GM12878 (cell line): ENCODE data around the gene DDX46. TPM values are rescaled to one million over a fixed set of nuclear protein-coding genes. Genes with fewer than 3 reads are reported as not detected.

ENCODE experiments used
- ATAC-seq: fragments of 200-7000 bp; cut with Tn5 transposase; 3 replicates; pipeline ENCODE4 v1.9.1; 2020; ENCODE audit warnings: mild to moderate bottlenecking, moderate library complexity
- BruUV-seq: library from RNA; stranded (reverse); fragments of 400-500 nt; replicated peaks from 2 replicates; lab custom pipeline; 2021; lab: Mats Ljungman, UMichigan
- CTCF ChIA-PET: fragments of 300-600 bp; sonication (Branson Sonifier 250); formaldehyde crosslinking; extraction: SDS; loops from one replicate; lab custom pipeline; 2021; ENCODE audit warnings: inconsistent platforms; lab: Yijun Ruan, JAX
- POLR2A ChIA-PET: fragments of 350-600 bp; formaldehyde crosslinking; extraction: SDS; loops from one replicate; lab custom pipeline; 2021; ENCODE audit warnings: inconsistent platforms; lab: Charles Lee
- RAD21 ChIA-PET: fragments of 300-600 bp; sonication (Branson Sonifier 250); formaldehyde crosslinking; loops from one replicate; lab custom pipeline; 2023; ENCODE audit warnings: antibody characterized with exemption; ENCODE audit not compliant: unreplicated experiment; lab: Charles Lee
- SMC1A ChIA-PET: fragments of 300-600 bp; sonication (Branson Sonifier 250); formaldehyde crosslinking; loops from one replicate; lab custom pipeline; 2023; ENCODE audit not compliant: unreplicated experiment, uncharacterized antibody; lab: Charles Lee
- DNase-seq: peaks from one replicate; pipeline ENCODE4 v3.0.0-alpha.2; 2011; ENCODE audit warnings: low read depth, low spot score
- FAIRE-seq: peaks from 3 replicates; lab custom pipeline; 2011; peaks lifted over from hg19 to GRCh38; lab: Jason Lieb, UNC
- H2AFZ ChIP-seq: 2 replicates; pipeline ENCODE4 v1.6.0; 2011; ENCODE audit warnings: low read depth, low read length, control low read depth; ENCODE audit not compliant: control insufficient read depth
- H3K27ac ChIP-seq: 2 replicates; pipeline ENCODE4 v1.5.1; 2011; ENCODE audit warnings: control low read depth; ENCODE audit not compliant: control insufficient read depth, insufficient read depth
- H3K27me3 ChIP-seq, 2 experiments: replicated peaks in 1 of 2; 2 replicates each; pipeline versions ENCODE4 v1.6.0 to v1.6.1; 2011; ENCODE audit warnings: low read length in 1 of 2; ENCODE audit not compliant: control insufficient read depth in 2 of 2, insufficient read depth in 2 of 2
- H3K36me3 ChIP-seq, 2 experiments: 2 replicates each; pipeline ENCODE4 v1.5.1; 2011; ENCODE audit warnings: low read length in 1 of 2; ENCODE audit not compliant: control insufficient read depth in 2 of 2, insufficient read depth in 2 of 2
- H3K4me1 ChIP-seq: 2 replicates; pipeline ENCODE4 v1.6.1; 2011; ENCODE audit warnings: mild to moderate bottlenecking, low read length, moderate library complexity, mixed read lengths; ENCODE audit not compliant: control insufficient read depth, insufficient read depth
- H3K4me2 ChIP-seq: 2 replicates; pipeline ENCODE4 v1.6.0; 2011; ENCODE audit warnings: control low read depth; ENCODE audit not compliant: control insufficient read depth, insufficient read depth
- H3K4me3 ChIP-seq: fragments of 200-600 bp; sonication (generic); 2 replicates; pipeline ENCODE4 v1.5.1; 2016
- H3K79me2 ChIP-seq: 2 replicates; pipeline ENCODE4 v1.6.0; 2011; ENCODE audit warnings: low read length; ENCODE audit not compliant: control insufficient read depth, insufficient read depth
- H3K9ac ChIP-seq: 2 replicates; pipeline ENCODE4 v1.8.0; 2011; ENCODE audit warnings: low read length, control low read depth, mixed read lengths; ENCODE audit not compliant: control insufficient read depth, insufficient read depth
- H3K9me3 ChIP-seq: replicated peaks from 3 replicates; pipeline ENCODE4 v1.5.1; 2011; ENCODE audit warnings: mild to moderate bottlenecking, low read length; ENCODE audit not compliant: control insufficient read depth, insufficient read depth
- H4K20me1 ChIP-seq: 2 replicates; pipeline ENCODE4 v1.6.0; 2011; ENCODE audit not compliant: control insufficient read depth, insufficient read depth
- ATF2 ChIP-seq: IDR thresholded peaks from 2 replicates; pipeline ENCODE4 v1.6.1; 2012; ENCODE audit warnings: low read length, inconsistent platforms
- CHD1 ChIP-seq: IDR thresholded peaks from 2 replicates; pipeline ENCODE4 v1.6.1; 2012; ENCODE audit warnings: low read depth, low read length, improper control_type of control experiment
- FOXK2 ChIP-seq: fragments of 450-650 bp; IDR thresholded peaks from 2 replicates; pipeline ENCODE4 v1.6.1; 2017; ENCODE audit warnings: mild to moderate bottlenecking, moderate library complexity
- MAX ChIP-seq: IDR thresholded peaks from 2 replicates; pipeline ENCODE4 v1.6.1; 2012; ENCODE audit warnings: low read depth, low read length, improper control_type of control experiment
- MEF2B ChIP-seq: fragments of 450-650 bp; IDR thresholded peaks from 2 replicates; pipeline ENCODE4 v1.6.1; 2018; ENCODE audit warnings: mild to moderate bottlenecking, moderate library complexity; ENCODE audit not compliant: partially characterized antibody, poor library complexity, severe bottlenecking
- MTA3 ChIP-seq: IDR thresholded peaks from 2 replicates; pipeline ENCODE4 v1.6.1; 2012; ENCODE audit warnings: low read length, inconsistent platforms, borderline replicate concordance
- NFIC ChIP-seq: IDR thresholded peaks from 2 replicates; pipeline ENCODE4 v1.6.1; 2012; ENCODE audit warnings: low read depth, mild to moderate bottlenecking, inconsistent platforms, low read length, moderate library complexity
- NKRF ChIP-seq: fragments of 450-650 bp; conservative IDR thresholded peaks from 2 replicates; pipeline ENCODE4 v1.6.1; 2017; ENCODE audit warnings: mild to moderate bottlenecking, moderate library complexity
- RCOR1 ChIP-seq: conservative IDR thresholded peaks from 2 replicates; pipeline ENCODE4 v1.6.1; 2012; ENCODE audit warnings: low read depth, low read length, improper control_type of control experiment
- SRF ChIP-seq, 2 experiments: IDR thresholded peaks; 2 replicates each; pipeline ENCODE4 v1.6.1; 2011; ENCODE audit warnings: low read depth in 2 of 2, low read length in 2 of 2, mild to moderate bottlenecking in 1 of 2, moderate library complexity in 1 of 2
- WGBS: methylation state at CpG from one replicate; pipeline ENCODE4 v1.1.6; 2016; ENCODE audit warnings: low lambda C conversion rate; ENCODE audit not compliant: insufficient replicate concordance, insufficient coverage; ENCODE audit errors: missing lambda C conversion rate; 5-methylcytosine and 5-hydroxymethylcytosine counted together
- in situ Hi-C: fragments of 300-500 bp; cut with MboI; formaldehyde crosslinking; loops from 9 replicates; pipeline ENCODE4 v1.14.3; 2018; ENCODE audit warnings: mixed read lengths
- intact Hi-C: fragments of 100-400 bp; cut with micrococcal nuclease; formaldehyde crosslinking; loops from one replicate; pipeline ENCODE4 v1.14.2; 2022; ENCODE audit not compliant: unreplicated experiment
- polyA plus RNA-seq, 11 experiments: library from polyadenylated mRNA; depleted of rRNA in 4 of 11; unstranded in 6 of 11; stranded (reverse) in 5 of 11; fragments of >200 nt; fragmentation: Nextera tagmentation in 4 of 11; fragmentation: Illumina TruSeq in 1 of 11; extraction: Ambion mirVana in 4 of 11; extraction: Trizol in 1 of 11; gene quantifications; 1 replicate in 1 of 11; 2 replicates in 10 of 11; pipeline versions ENCODE4 v1.2.1 to v1.2.3, GENCODE V29; 2011 to 2016; ENCODE audit warnings: inconsistent platforms in 2 of 11, missing spikeins in 2 of 11, low read depth in 1 of 11
- total RNA-seq, 4 experiments: library from RNA; depleted of rRNA in 3 of 4; stranded (reverse); fragments of >200 nt in 3 of 4; fragmentation: Illumina TruSeq in 1 of 4; extraction: Trizol in 1 of 4; gene quantifications; 2 replicates each; pipeline versions ENCODE4 v1.2.1 to v1.2.3, GENCODE V29; 2013 to 2021
- TF ChIP-seq, protein P1 (sequence below): fragments of 450-650 bp; IDR thresholded peaks from 2 replicates; pipeline ENCODE4 v1.6.1; 2017; ENCODE audit warnings: borderline replicate concordance
- TF ChIP-seq, protein P2 (sequence below): IDR thresholded peaks from 2 replicates; pipeline ENCODE4 v1.6.1; 2011; ENCODE audit warnings: low read depth, low read length, improper control_type of control experiment, borderline replicate concordance

DDX46 gene
- total and polyA plus RNA-seq, 10 of the 15 experiments (the other 5 are each of a cell fraction or from before 2014, with no cell fraction given): 23.0 to 77.1 (median 42.2) TPM

- 98% methylated on average over 2 of the region's 2 CpGs for WGBS
- SMC1A ChIA-PET: interaction anchor here (1.0 to 1.4 kb wide), 2 partner anchors 23 to 142 kb away, joined by 3 read pairs; no protein-coding TSS in a partner anchor
- Histone ChIP-seq H3K4me2 (no peak overlapping the region), H3K79me2 (no peaks in the 10 kb centered on the region), H4K20me1 (no peaks in the 10 kb centered on the region), H3K27me3 (no peaks in the 10 kb centered on the region), H3K4me1 (peaks cover 5% of the 10 kb centered on the region), H3K27ac (no peak overlapping the region), H3K4me3 (no peak overlapping the region), H3K9me3 (no peaks in the 10 kb centered on the region), H3K36me3 (peaks cover 6 to 43% of the 10 kb centered on the region in 2 experiments), H3K9ac (no peak overlapping the region), H2AFZ (no peak overlapping the region)
- CTCF ChIA-PET: interaction anchor here (1.4 kb wide), 1 partner anchor 111 kb away, joined by 5 read pairs; the partner anchor contains the start of gene PCBD2
- DNase-seq: no peak
- intact Hi-C loops (no loop called here), in situ Hi-C loops (no loop called here)
- POLR2A ChIA-PET: interaction anchor here (0.6 kb wide), 1 partner anchor 56 kb away, joined by 4 read pairs; no protein-coding TSS in a partner anchor
- ATAC-seq: no peak
- no peak for FAIRE-seq
- BruUV-seq: no TSS peak
- RAD21 ChIA-PET: no interaction called here
- TF ChIP-seq CHD1 (no peak), NFIC (no peak), FOXK2 (no peak), ATF2 (no peak), SRF (IDR thresholded peaks at IDR 0.05; ENCODE audit: low read depth in 2 of 2, low read length in 2 of 2) (no peak), NKRF (no peak), MEF2B (no peak), RCOR1 (no peak), MTA3 (no peak), MAX (no peak)
- TF ChIP-seq, protein P1, sequence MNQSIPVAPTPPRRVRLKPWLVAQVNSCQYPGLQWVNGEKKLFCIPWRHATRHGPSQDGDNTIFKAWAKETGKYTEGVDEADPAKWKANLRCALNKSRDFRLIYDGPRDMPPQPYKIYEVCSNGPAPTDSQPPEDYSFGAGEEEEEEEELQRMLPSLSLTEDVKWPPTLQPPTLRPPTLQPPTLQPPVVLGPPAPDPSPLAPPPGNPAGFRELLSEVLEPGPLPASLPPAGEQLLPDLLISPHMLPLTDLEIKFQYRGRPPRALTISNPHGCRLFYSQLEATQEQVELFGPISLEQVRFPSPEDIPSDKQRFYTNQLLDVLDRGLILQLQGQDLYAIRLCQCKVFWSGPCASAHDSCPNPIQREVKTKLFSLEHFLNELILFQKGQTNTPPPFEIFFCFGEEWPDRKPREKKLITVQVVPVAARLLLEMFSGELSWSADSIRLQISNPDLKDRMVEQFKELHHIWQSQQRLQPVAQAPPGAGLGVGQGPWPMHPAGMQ: no peak
- TF ChIP-seq, protein P2, sequence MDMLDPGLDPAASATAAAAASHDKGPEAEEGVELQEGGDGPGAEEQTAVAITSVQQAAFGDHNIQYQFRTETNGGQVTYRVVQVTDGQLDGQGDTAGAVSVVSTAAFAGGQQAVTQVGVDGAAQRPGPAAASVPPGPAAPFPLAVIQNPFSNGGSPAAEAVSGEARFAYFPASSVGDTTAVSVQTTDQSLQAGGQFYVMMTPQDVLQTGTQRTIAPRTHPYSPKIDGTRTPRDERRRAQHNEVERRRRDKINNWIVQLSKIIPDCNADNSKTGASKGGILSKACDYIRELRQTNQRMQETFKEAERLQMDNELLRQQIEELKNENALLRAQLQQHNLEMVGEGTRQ: no peak
These were observed 35.5 kb downstream of the DDX46 start for GRCh38 chr5:134794082-134794481.
